A673 (cell line): ENCODE measurements around the gene ADAM12. TPM values are rescaled to one million over a fixed set of nuclear protein-coding genes. Genes with fewer than 3 reads are reported as not detected.

Source experiments
- BruUV-seq: library from RNA; stranded (reverse); fragments of 400-500 nt; replicated peaks from 2 replicates; lab custom pipeline; 2021; lab: Mats Ljungman, UMichigan
- CTCF ChIA-PET: fragments of 300-600 bp; sonication (Branson Sonifier 250); formaldehyde crosslinking; loops from one replicate; lab custom pipeline; 2022; ENCODE audit warnings: antibody characterized with exemption; lab: Charles Lee
- POLR2A ChIA-PET: fragments of 300-600 bp; sonication (Branson Sonifier 250); formaldehyde crosslinking; loops from one replicate; lab custom pipeline; 2022; ENCODE audit warnings: antibody characterized with exemption; ENCODE audit not compliant: low non-redundant PET; lab: Charles Lee
- DNase-seq: peaks from one replicate; pipeline ENCODE4 v3.0.0-alpha.2; 2015; ENCODE audit warnings: low spot score
- H3K27ac ChIP-seq: fragments of 200-600 bp; sonication (generic); 2 replicates; pipeline ENCODE4 v1.5.1; 2016; ENCODE audit warnings: mixed run types, low read depth, mild to moderate bottlenecking, mixed read lengths, antibody characterized with exemption, low read length; ENCODE audit not compliant: poor library complexity, severe bottlenecking
- H3K27me3 ChIP-seq: fragments of 200-600 bp; sonication (generic); replicated peaks from 2 replicates; pipeline ENCODE4 v1.6.1; 2017; ENCODE audit warnings: mixed run types, low read depth, mild to moderate bottlenecking, mixed read lengths, antibody characterized with exemption, low read length; ENCODE audit not compliant: insufficient read depth, poor library complexity
- H3K36me3 ChIP-seq: fragments of 200-600 bp; sonication (generic); 2 replicates; pipeline ENCODE4 v1.6.1; 2016; ENCODE audit warnings: mixed run types, mild to moderate bottlenecking, mixed read lengths, antibody characterized with exemption, low read length; ENCODE audit not compliant: insufficient read depth, poor library complexity, severe bottlenecking
- H3K4me1 ChIP-seq: fragments of 200-600 bp; sonication (generic); 2 replicates; pipeline ENCODE4 v1.6.1; 2017; ENCODE audit warnings: mixed run types, mild to moderate bottlenecking, mixed read lengths, antibody characterized with exemption, low read length; ENCODE audit not compliant: insufficient read depth, poor library complexity, severe bottlenecking
- H3K4me3 ChIP-seq: fragments of 200-600 bp; sonication (generic); 2 replicates; pipeline ENCODE4 v1.5.1; 2016; ENCODE audit warnings: low read depth, mixed run types, mild to moderate bottlenecking, mixed read lengths, low read length; ENCODE audit not compliant: poor library complexity, severe bottlenecking
- H3K9me3 ChIP-seq: fragments of 200-600 bp; sonication (generic); 2 replicates; pipeline ENCODE4 v1.6.1; 2016; ENCODE audit warnings: mixed run types, low read depth, mild to moderate bottlenecking, mixed read lengths, antibody characterized with exemption, low read length; ENCODE audit not compliant: poor library complexity, severe bottlenecking
- CTCF ChIP-seq: fragments of 300-800, 200-600 bp; sonication (generic); conservative IDR thresholded peaks from 2 replicates; pipeline ENCODE4 v1.5.1; 2017; ENCODE audit warnings: low read depth, mild to moderate bottlenecking, antibody characterized with exemption, low read length, moderate library complexity, mixed read lengths
- EZH2 ChIP-seq: fragments of 200-600 bp; sonication (generic); IDR thresholded peaks from 2 replicates; pipeline ENCODE4 v1.6.1; 2017; ENCODE audit warnings: borderline replicate concordance, low read depth, mild to moderate bottlenecking, mixed read lengths, antibody characterized with exemption, low read length; ENCODE audit not compliant: poor library complexity, severe bottlenecking
- intact Hi-C: fragments of 100-400 bp; cut with micrococcal nuclease; formaldehyde crosslinking; loops from one replicate; pipeline ENCODE4 v1.10.0; 2022; ENCODE audit not compliant: unreplicated experiment
- total RNA-seq: library from RNA; stranded (reverse); gene quantifications from 2 replicates; pipeline ENCODE4 v1.2.3, GENCODE V29; 2021

Gene ADAM12
- total RNA-seq, 1 experiment from 2014 or later: 0.17 TPM

- Histone ChIP-seq H3K36me3 (no peaks in the 10 kb centered on the region), H3K4me1 (peaks cover 21% of the 10 kb centered on the region), H3K4me3 (no peak overlapping the region), H3K27me3 (no peaks in the 10 kb centered on the region), H3K27ac (peak overlapping the region; percentile 33), H3K9me3 (peaks cover 9% of the 10 kb centered on the region)
- intact Hi-C loops: loop anchor here (5.0 to 10.0 kb wide), 2 partner anchors 251 to 369 kb away; partner anchors contain the start of gene ADAM12
- no peak for TF ChIP-seq CTCF
- no peak for TF ChIP-seq EZH2
- CTCF ChIA-PET: no interaction called here
- BruUV-seq: no TSS peak
- peak; percentile 83 for DNase-seq
- POLR2A ChIA-PET: interaction anchor here (0.6 kb wide), 1 partner anchor 288 kb away, joined by 3 read pairs; no protein-coding TSS in a partner anchor
Observed at GRCh38 chr10:126135941-126136595, 252.2 kb downstream of the ADAM12 start.

DNA sequence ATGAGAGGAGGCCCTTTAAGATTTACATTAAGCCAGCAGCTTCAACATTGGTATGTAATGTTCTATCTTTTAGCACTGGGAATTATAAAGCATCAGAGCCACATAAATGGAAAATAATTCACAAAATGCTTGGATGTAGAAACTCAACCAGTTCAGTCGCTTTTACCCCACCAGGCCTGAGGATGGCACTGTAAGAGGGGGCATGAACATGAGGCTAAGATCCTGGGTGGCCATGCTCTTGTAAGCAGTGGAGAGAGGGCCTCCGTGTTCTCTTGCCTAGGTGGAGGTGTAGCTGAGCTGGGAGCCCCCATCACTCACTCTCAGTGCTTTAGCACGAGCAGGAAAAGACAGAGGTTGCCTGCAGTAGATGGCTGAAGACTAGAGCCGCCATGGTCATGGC, 253.1 kb downstream of the ADAM12 start:
- ChIA-PET POLR2A (no interaction called here), CTCF (no interaction called here)
- TF ChIP-seq CTCF (peak; percentile 60), EZH2 (no peak)

GRCh38 chr10:126133906-126134656, 254.2 kb downstream of the ADAM12 start:
- H3K4me3 ChIP-seq: no peak overlapping the region
- BruUV-seq: no TSS peak
- no peaks in the 10 kb centered on the region for H3K36me3 ChIP-seq
- POLR2A ChIA-PET: no interaction called here
- intact Hi-C loops: loop anchor here (10.0 kb wide), 1 partner anchor 371 kb away; no protein-coding TSS in a partner anchor
- no peak for DNase-seq
- H3K27me3 ChIP-seq: no peaks in the 10 kb centered on the region
- H3K27ac ChIP-seq: no peak overlapping the region
- H3K9me3 ChIP-seq: peaks cover 9% of the 10 kb centered on the region
- CTCF ChIA-PET: no interaction called here
- TF ChIP-seq EZH2: no peak
- no peak for TF ChIP-seq CTCF
- H3K4me1 ChIP-seq: peaks cover 21% of the 10 kb centered on the region

More for the DNA sequence above, 253.1 kb downstream of the ADAM12 start:
- H3K4me1 ChIP-seq: peaks cover 21% of the 10 kb centered on the region
- BruUV-seq: no TSS peak
- peak overlapping the region; percentile 33 for H3K27ac ChIP-seq
- intact Hi-C loops: loop anchor here (5.0 to 10.0 kb wide), 2 partner anchors 252 to 370 kb away; partner anchors contain the start of gene ADAM12
- peaks cover 9% of the 10 kb centered on the region for H3K9me3 ChIP-seq
- H3K4me3 ChIP-seq: no peak overlapping the region
- no peaks in the 10 kb centered on the region for H3K36me3 ChIP-seq
- no peaks in the 10 kb centered on the region for H3K27me3 ChIP-seq
- DNase-seq: peak; percentile 71
